GM12892 (cell line): Measurements from ENCODE around the gene MAP3K7CL.

Experiments
- POLR2A ChIP-seq: IDR thresholded peaks from 2 replicates; pipeline ENCODE4 v1.6.1; 2011; ENCODE audit warnings: low read depth, low read length, control low read depth
- POLR2AphosphoS5 ChIP-seq: IDR thresholded peaks from 2 replicates; pipeline ENCODE4 v1.6.1; 2011; ENCODE audit warnings: low read depth, low read length, control low read depth
- TAF1 ChIP-seq: IDR thresholded peaks from 2 replicates; pipeline ENCODE4 v1.6.1; 2011; ENCODE audit warnings: low read depth, mild to moderate bottlenecking, control low read depth, low read length, borderline replicate concordance

DNA sequence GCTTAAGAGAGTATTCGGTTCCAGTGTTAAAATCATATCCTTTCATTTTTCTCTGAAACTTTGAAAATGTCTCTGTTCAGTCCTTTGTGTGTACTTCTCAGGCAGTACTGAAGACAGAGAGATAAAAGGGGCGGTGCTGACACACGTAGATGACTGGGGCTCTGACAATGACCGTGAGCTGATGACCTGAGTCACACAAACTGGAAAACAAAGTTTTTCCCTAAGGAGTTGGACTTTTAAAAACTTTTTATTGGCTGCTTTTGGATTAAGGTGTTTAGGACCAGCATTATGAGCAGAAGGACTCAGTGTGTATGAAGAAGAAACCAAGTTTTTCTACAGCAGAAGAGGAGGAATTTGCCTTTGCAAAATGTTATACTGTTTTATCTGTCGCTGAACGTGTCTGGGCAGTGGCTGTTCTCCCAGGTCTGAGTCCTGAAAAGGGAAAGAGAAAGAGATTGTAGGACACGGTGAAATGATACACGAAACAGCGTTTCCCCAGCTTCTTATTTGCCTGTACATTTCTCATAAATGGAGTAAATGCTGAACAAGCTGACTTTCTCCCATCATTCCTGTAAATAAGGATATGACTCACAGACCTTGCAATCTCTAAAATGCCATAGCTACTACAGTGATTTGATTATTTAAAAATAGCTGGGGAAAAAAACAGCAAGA is 51.5 kb downstream of the MAP3K7CL start:
- TF ChIP-seq TAF1 (no peak), POLR2A (no peak), POLR2AphosphoS5 (no peak)
